Stimulated activated CD8-positive, alpha-beta memory T cell treated with anti-CD3 and anti-CD28 coated beads, Interleukin-7, amount 100 ng/mL, for 4 hours (primary cell): ENCODE results near the gene ITGA6.

ENCODE experiments used
- DNase-seq, 2 donors: peaks; one replicate each; pipeline ENCODE4 v3.0.0-alpha.2; 2020; ENCODE audit warnings: low read depth in 2 of 2

ITGA6 gene

DNA sequence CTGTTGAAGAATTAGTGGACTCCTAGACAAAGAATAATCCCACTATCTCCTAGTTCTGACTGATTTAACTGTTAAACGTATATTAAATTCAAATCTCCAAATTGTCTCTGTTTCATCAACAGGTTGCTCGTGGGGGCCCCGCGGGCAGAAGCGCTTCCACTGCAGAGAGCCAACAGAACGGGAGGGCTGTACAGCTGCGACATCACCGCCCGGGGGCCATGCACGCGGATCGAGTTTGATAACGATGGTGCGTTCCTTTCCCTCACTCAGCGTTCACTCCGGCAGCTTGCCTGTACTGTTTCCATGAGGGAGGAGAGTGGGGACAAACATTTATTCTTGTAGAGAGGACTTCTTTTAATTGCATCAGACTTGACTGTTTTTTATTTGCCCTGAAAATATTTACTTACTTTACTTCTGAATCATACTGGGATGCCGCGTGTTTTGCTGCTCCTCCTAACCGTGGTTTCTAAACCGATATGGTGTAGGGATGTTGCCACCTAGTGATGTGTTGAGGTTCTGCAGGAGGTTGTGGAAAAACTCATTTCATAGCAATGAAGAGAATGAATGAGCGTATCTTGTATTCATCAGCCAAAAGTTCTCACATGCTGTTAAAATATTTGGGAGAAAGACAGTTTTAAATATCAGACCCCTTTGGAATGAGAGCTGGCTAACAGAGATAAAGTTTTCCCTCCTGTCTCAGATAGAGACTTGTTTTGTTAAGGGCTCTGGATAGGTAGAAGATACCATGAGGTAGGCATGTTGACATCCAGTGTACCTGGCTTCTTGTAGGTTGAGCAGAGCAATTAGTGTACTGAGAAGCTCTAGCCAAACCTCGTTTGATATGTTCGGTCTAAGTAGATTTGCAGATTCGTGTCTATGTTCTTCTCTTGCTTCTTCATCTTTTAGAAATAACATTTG lies 38.3 kb downstream of the ITGA6 start:
- peak; percentile 40 to 66 for DNase-seq

DNA sequence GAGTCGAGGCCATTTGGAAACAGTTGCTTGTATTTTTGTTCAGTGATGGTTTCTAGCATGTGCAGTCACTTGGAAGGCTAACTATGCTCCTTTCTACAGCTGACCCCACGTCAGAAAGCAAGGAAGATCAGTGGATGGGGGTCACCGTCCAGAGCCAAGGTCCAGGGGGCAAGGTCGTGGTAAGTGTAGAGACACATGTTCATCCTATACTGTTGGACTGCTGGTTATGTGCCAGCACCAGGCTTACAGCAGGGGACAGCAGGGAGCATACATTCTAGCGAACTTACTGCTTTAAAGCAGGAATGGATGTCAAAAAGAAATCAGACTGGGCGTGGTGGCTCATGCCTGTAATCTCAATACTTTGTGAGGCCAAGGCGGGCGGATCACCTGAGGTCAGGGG lies 40.0 kb downstream of the ITGA6 start:
- DNase-seq, result no peak

DNA sequence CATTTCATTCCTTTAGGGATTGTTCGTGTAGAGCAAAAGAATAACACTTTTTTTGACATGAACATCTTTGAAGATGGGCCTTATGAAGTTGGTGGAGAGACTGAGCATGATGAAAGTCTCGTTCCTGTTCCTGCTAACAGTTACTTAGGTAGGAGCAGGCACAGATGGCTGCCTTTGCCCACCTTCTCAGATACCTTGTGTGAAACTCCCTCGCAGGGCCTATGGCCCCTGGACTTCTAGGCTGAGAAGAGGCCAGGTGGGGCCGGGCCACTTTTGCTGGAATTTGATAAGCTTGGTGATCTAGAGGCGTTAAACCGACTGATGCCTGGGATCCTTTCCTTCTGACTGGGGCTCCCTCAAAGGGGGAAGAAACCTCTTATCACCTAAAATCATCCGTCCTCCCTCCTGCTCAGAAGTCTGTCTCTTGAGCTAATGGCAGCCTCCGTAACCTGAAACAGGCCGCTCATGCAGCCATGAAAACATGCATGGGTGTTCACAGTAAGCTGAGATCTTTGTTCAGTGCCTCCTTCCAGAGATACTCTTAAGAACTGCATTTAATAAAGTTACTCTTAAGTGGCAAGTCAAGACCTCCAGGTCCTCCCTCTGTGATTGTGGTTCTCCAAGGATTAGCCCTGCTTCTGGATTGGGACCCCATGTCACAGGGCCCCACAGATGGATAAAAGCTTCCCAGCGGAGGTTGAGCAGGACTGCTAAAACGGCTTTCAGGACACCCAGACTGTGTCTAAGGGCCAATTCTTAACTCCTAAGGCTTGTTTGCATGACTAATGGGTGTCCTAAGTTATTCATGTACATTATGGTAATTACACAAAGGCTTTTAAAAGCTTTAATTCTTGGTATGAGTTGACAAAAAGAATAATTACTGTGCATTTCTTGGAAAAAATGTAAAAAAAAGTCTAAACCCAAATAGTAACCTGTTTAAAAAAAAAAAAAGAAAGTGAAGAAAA lies 43.9 kb downstream of the ITGA6 start:
- no peak for DNase-seq

DNA sequence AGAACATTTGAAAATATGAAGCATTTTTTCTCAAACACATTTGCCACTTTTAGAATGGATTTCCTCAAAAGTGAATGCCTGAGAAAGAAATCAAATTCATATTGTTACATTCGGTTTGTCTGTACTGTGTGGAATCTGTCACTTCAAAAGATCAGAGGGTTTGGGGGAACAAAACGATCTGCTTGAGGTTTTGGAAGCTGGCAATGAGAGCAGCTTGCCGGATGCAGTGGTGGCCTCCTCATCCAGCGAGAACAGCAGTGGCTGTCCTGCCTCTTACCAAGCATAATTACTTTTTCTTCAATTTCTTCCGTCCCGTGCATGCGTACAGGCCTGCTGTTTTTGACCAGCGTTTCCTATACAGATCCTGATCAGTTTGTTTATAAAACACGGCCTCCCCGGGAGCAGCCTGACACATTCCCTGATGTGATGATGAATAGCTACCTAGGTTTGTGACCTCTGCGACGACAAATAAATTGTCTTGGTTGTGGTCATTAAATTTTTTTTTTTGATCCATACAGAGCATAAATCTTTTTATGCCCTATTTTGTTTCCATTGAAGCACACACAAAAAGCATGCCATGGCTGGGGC lies 45.2 kb downstream of the ITGA6 start:
- no peak for DNase-seq

DNA sequence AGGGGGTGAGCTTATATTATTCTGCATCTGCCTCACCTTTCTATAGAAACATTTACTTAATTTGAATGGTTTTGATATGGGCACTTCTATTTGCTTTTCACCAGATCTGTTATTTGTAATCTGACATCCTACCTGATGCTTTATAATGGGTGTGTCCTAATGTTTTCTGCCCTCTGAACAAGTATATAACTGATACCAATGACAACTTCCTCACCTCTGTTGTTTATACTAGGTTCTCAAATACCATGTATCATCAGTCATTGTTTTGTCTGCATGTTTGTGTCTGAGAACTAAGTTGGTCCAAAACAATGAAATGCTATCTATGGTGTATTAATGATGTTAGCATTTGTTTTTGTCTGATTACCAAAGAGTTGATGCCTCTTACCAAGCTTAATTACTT lies 45.8 kb downstream of the ITGA6 start:
- no peak for DNase-seq

DNA sequence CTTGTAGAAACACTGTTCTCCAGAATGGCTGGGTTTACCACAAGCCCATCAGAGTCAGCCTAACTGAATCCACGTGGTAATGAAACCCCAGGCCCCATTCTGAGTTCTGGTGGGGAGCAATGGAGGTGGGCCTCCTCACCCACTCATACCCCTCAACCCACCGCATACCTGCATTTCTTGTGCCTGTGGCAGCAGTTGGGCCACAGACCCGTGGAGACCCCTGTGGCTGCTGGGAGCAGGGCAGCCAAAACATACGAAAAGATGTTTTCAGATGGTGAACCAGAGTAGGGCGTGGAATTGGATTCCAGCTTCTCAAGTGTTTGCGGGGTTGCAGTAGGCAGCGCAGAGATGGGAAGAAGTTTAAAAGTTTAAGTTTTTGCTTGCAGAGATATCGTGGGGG lies 51.0 kb downstream of the ITGA6 start:
- DNase-seq, result no peak

DNA sequence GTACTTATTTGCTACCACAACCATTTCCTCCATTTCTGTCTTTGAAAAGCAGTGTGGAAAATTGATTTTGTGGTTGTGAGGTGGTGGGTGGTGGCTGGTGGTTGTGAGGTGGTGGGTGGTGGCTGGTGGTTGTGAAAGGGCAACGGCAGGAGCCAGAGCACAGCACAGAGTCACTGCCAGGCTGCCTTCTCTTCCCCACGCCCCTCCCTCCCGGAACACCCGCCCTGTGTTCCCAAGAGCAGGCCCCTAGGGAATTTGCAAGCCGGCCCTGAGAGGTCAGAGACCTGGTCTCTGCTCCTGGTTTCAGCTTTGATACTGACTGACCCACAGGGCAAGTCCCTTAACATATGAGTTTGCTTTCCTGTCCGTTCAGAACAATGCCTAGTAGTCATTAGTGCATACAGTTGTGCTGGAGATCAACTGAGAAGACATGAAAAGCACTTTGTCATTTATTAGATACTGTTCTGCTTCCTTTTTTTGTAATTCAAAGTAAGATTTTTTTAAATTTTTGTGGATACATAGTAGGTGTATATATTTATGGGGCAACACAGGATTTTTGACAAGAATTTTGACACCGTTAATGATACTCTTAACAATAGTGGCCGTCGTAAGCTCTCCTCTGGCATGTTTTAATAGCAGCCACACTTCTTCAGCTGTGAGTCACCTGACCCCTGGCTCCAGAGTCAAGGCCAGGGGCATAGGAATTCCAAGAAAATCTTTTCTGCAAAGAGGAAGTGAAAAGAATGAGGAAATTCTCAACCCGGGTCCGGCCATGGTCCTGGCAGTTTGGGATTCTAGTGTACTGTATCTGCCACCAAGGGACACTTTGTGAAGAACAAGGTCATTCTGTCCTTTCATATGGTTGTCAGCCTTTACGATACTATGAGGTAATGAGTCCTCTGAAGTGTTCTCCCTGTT lies 53.2 kb downstream of the ITGA6 start:
- no peak for DNase-seq

DNA sequence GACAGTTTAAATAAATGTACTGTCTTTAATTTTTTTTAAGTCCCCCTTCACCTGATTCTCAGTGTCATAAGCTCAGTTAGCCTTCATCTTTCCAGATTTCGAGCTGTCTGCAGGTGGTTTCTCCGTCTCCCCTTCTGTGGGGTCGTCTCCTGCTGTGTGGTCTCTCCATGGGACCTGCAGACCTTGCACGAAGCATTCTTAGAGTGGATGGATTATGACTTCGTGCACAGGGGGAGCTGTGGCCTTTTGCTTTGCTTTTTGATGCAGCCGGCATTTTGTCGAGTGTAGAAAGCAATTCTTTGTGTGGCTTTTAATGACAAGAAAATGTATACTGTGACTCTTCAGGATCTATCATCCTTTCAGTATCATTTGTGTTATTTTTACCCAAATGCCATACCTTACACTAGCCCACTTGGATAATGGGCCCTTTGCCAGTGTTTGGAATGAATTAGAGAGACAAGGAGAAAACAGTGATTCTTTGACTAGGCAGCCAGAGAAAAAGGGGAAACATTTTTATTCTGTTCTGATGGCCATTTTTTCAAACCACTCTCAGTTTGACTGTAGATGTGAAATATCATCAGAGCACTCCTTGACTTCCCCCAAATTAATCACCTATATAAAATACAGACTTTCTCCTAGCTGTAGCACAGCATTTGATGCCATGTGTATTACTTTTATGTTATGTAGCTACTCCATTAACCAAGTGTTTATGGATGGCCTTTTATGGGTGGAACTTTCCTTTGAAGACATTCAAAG lies 54.3 kb downstream of the ITGA6 start:
- no peak for DNase-seq

DNA sequence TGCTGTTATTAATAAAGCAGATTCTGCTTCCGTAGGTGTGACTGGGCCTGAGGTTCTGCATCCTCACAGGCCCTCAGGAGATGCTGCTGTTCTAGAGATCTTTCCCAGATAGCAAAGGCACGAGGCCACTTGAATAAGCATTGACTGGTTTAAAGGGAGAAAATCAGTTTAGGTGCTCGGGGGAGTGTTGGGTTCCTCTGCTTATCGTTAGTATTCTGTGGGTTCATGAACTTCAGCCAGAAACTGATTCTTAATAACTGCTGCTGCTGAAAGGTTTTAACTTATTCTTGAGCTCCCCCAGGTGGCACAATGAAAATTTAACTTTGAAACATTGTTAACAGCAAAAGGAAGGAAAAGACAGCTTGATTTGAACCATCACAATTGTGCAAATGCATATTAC lies 56.9 kb downstream of the ITGA6 start:
- no peak for DNase-seq

DNA sequence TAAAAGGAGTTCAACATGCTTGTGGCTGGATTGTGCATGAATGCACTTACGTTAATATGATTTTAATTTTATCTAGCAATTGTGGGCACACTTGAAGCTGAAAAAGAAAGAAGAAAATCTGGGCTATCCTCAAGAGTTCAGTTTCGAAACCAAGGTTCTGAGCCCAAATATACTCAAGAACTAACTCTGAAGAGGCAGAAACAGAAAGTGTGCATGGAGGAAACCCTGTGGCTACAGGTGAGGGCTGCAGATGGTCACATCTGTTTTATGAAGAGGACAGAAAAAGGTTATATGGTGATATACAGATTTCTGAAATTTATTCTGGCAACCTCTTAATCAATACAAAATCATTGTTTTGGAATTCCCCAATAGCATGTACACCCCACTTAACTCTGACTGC lies 57.3 kb downstream of the ITGA6 start:
- DNase-seq, result no peak

DNA sequence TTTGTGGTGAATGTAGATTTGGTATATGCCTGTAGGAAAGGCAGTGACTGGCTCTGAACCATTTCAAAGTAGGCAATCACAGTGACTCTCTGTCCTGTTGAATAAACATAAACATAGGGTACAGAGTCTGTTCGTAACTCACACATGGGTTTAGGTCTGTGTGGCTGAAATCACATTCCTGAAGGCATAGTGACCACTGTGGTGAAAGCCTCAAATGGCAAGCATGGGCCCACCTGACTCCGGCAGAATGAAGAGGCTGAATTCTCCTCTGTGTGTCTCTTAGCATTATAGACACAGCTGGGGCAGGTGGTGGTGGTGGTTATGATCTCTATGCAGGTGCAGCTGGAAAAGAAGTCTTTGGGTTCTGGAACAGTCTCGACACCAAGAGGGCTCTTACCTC lies 61.2 kb downstream of the ITGA6 start:
- no peak for DNase-seq

DNA sequence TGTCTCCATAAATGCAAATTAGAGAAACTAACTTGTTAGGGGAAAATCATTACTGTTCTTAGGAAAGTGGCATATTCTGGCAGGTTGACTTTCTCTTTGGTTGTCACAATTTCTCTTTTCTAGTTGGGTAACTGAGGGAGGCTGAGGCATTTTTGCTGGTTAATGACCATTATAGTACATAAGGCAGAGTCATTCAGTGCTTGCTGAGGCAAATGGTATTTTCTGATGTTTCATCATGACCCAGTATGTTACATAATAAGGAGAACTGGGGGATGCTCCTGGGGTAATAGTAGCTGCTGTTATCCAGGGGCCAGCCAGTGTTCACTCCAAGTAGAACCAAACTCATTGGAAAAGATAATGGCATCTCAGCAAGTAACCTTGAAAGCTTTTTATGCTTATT lies 62.3 kb downstream of the ITGA6 start:
- no peak for DNase-seq

DNA sequence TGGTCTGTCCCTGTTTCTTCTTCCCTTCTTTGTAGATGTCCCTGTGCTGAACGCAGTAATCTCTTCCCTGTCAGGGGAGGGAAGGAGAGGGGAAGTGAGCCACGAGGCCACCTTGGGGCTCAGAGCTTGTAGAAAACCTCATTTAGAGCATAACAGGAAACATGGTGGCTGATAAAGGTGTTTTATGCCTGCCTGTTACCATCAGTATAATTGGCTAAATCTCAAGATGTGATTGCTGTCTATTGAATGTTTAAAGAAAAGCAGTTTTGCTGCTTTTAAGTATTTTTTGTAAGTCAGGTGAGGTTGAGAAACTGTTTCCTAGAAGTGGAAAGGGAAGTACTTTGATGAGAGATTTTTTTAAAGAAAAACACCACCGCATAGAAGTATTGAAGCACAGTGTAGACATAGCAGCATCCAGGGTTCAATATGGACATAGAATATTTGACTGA lies 68.8 kb downstream of the ITGA6 start:
- DNase-seq, result peak in 1 of 2 donors; percentile 4

DNA sequence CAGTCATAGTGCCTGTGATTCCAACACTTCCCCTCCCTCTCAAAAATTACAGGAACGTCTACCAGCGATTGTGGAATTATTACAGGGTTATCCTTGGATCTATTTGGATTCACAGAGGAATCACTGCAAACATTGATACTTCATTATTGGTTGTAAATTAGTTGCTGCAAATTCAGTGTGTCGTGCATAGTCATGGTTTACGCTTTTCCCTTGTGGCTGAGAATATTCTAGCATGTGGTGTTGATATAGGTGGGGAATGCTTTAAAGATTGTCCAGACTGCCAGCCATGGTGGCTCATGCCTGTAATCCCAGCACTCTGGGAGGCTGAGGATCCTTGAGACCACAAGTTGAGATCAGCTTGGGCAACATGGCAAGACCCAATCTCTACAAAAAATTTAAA lies 79.8 kb downstream of the ITGA6 start:
- DNase-seq, result no peak

DNA sequence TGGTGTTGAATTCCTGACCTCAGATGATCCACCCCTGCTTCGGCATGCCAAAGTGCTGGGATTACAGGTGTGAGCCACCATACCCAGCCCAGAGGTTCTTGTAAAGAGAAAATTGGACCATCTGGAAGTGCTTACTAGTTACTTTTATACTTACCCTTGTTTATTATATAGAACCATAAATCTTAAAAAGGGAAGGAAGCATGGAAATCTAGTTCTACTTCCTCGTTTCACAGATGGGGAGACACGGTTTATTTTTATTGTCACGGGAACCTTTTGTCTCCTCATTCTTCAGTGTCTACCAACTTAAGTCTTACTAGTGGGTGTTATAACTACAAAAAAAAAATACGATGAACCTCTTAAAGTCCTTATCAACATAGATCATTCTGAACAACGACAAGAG lies 82.7 kb downstream of the ITGA6 start:
- no peak for DNase-seq

DNA sequence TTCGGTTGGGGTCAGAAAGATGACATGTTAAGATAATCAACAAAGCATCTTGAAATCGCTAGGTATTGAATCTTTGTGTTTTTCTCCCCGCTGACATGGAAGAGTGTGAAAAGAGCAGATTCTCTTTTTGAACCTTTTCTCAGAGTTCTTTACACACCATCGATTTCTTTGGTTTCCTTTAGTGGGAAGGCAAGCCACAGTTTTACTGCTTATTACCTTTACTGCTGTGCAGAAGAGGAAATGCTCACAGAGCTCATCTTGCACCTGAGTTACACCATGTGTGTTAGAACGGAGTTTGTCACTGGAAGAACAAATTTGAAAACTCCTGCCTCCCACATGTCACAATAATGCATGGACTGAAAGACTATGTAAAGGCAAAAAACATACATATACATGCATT lies 83.2 kb downstream of the ITGA6 start:
- DNase-seq, result no peak

DNA sequence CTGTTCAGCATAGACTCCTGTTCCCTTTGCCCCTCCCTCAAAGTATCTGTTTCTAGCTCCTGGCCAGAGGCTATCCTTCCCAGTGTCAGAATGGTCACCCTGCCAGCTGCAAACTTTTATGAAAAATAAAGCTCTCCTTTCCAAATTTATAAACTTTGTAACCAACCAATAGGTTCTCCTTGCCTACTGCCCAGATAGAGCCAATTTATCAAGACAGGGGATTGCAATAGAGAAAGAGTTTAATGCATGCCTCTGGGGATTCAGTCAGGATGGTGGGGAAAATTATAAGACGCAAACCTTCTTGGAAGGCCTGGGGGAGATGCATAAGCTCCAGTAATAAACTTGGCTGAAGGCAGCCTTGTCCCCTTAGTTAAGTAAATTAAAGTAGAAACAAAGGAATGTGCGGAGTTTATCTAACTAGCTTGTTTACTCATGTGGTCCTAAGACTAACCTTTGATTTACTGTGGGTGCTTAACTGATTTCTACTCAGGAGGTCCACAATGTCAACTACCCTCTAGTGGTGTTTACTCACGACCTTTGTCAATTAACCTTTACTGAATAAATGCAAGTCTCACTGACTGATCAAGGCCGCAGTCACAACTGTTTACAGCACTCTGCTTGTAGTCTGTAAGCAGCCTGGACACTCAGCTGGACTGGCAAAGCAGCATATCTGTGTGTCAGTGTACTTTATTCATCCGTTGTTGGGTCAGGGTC lies 85.6 kb downstream of the ITGA6 start:
- DNase-seq, result no peak

DNA sequence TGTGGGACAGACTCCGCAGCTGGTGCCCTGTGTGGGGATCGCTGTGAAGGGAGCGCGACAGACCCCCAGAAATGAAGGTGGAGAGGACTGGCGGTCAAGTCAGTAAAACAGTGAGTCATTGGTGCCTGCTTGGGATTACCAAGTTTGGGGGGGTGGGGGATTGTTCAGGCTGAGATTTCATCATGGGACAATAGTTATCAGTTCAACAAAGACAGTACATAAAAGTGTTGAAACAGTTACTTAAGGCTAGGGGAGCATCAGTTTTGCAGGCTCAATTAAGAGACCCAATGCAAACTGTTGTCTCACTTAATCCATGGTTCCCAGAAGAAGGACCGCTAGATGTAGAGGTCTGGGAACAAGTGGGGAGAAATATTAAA lies 86.1 kb downstream of the ITGA6 start:
- no peak for DNase-seq

DNA sequence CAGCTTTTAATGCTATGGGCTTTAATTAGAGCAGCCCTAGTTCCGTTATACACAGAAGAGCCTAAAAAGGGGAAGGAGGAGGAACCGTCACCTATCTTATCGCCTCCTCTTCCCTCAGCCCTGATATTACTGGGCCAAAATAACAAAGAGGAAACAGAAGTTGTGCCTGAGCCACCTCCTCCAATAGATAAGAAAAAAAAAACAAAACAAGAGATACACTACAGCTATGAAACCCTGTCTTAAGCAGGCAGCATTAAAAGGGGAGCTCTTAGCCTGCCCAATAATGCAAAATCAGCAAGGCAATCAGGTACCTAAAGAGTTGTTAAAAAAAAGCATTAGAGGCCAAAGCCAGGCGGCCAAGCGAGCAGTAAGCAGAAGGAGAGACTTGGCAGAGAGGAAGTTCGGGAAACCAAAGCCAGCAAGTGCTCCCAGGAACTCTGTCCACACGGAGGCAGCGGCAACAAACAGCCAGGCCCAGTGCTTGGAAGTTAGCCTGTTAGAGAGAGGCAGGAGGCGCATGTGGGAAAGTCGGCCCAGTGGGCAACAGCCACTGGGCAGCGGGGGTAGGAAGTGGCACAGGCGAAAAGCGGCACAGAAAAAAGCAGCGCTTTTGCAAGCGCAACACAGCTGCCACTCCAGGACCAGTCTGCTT lies 86.7 kb downstream of the ITGA6 start:
- no peak for DNase-seq
